Erythroblast (primary cell): ENCODE results near the gene WWP2.
"Not testable (repeated sequence)": the region's sequence is repeated elsewhere in the genome, so short reads cannot be mapped to it uniquely, and the experiment has no call there.

Source experiments
- DNase-seq, 2 experiments: peaks; one replicate each; lab custom pipeline; 2025; lab: John Stamatoyannopoulos, UW
- GATA1 ChIP-seq: IDR thresholded peaks from 2 replicates; pipeline ENCODE4 v1.6.1; 2011; ENCODE audit warnings: low read depth, mild to moderate bottlenecking, control low read depth, low read length, moderate library complexity
- POLR2A ChIP-seq: IDR thresholded peaks from 2 replicates; pipeline ENCODE4 v1.6.1; 2011; ENCODE audit warnings: mild to moderate bottlenecking, low read length

WWP2 gene

DNA sequence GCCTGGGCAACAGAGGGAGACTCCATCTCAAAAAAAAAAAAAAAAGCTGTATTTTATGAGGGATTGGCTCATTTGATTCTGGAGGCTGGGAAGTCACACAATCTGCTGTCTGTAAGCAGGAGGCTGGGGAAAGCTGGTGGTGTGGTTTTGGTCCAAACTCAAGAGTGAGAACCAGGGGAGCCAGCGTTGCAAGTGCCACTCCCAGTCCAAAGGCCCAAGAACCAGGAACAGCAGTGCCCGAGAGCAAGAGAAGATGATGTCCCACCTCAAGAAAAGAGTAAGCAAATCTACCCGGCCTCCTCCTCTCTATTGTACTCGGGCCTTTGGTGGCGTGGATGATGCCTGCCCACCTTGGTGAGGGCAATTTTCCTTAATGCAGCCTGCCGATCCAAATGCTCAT, 30.0 kb upstream of the WWP2 start:
- TF ChIP-seq GATA1 = no peak
- no peak for TF ChIP-seq POLR2A
- DNase-seq = no peak

DNA sequence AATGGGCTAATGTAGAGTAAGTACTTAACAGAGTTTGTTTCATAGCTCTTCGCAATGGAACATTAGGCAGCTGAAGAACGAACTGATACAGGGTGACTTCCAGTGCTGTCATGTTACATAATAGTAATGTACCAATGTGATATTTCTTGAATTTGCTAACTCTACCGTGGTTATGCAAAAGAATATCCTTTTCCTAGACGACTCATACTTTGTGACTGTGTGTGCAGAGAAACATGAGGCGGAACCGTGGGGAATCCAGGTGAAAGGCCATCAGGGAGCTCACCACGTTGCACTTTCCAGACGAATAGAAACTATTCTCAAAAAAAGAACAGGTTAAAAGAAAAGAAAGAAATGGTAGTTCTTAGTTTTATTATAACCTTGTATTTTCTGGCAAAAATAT, 20.6 kb upstream of the WWP2 start:
- DNase-seq = no peak
- TF ChIP-seq GATA1 (no peak), POLR2A (no peak)

DNA sequence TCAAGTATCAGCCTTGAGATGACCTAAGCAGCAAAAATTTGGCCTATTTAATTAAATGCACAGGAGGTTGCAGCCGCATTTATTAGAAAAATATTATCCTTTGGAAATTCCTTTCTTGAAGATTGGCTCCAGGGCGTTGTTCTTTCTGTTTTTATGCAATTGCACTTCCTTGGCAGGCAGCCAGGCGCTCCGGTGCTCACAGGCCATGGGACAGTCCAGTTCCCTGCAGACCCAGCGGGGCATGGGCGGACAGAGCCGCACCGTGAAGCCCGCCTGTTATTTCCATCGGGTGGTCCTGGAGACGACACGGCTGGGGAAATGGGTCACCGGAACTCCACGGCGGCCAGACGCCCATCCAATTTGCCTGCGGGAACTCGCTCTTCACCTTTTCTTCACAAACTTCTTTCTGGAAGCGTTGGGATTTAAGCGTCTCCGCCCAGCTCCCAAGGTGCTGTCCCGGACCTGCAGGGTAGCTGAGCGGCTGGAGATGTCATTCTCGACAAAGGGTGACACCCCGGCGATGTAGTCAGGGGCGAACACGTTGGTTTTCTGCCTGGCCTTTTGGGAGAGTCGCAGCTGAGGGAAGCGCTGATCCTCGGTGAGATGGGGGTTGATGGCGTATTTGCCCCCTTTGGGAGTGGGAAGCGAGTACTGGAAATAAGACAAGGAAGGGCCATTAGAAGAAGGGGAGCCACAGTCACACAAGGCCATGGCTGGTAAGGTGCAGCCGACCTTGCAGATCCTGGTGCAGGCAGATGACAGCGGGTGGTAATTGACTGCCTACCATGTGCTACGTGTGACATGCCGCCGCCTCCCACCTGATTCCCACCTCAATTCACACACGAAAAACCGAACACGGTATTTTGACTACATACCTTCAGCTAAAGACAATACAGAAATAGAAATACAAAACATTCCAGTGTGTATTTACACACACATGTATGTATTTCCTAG, 19.9 kb upstream of the WWP2 start:
- TF ChIP-seq POLR2A (no peak), GATA1 (no peak)
- DNase-seq = no peak

DNA sequence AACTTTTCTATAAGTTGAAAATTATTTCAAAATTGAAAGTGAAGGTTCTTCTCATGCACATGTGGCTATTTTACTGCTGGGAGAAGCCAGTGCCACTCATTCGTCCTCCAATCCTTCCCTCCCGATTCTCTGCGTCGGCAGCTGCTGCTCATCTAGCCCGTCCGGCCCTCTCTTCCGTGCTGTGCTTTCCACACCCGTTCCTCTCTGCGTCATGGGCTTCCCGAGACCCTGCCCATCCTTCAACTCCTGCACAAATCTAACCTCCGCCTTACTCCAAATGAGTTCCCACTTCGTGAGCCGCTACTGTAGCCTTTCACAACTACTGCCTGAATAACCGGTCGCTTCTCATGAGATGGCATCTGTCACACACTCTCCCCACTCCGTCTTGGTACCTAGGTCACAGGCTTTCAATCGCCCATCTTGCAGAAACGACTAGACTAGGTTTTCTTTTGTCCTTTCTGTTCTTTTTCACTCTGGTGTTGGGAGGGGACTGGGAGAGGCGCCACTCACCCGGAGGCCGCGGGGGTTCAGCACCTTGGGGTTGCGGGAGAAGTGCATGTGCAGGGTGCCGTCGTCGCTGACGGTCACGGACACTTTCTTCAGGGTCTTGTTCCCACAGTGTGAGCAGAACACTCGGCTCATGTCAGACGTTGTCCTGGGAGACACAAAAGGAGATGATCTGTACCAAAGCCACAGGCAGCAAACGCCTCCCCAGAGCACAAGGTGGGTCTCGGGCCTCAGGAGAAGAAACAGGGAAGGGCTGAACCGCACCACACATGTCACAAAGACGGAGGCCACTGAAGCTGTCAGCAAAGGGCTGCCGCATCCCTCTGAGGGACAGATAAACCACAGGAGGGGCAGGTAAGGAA, 17.5 kb upstream of the WWP2 start:
- no peak for DNase-seq
- no peak for TF ChIP-seq POLR2A

DNA sequence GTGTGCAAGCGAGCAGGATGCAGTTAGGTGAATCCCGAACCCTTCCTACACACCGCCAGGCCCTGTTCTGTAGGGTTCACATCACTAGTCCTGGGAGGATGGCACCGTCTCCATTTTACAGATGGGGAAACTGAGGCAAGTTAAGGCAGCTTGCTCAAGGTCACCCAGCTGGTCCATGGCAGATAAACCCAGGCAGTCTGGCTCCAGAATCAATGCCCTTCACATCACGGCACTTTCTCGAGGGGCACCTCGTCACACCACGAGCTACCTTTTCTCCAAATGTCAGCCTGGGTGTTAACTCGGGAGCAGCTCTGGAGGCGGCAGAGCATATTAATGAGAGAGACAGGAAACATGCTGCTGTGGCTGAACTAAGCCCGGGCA, 16.9 kb upstream of the WWP2 start:
- DNase-seq = no peak
- TF ChIP-seq POLR2A (no peak), GATA1 (no peak)

DNA sequence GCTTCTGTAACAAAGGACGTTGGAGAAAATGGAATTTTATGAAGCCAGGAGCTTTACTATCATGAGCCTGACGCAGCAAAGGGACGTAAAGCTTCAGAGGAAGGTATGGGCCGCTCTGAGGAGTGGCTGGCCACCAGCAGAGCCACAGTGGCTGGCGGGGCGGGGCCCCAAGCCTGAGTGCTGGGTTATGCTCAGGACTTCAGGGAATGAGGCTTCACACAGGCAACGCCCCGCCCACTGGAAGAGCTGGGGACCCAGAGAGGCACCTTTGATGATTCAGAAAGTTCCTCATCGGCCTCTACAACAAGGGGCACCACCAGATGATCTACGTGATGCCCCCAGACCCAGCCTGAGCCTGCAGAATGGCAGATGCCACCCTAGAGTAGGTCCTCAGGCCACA, 16.2 kb upstream of the WWP2 start:
- TF ChIP-seq POLR2A (no peak), GATA1 (no peak)
- no peak for DNase-seq

DNA sequence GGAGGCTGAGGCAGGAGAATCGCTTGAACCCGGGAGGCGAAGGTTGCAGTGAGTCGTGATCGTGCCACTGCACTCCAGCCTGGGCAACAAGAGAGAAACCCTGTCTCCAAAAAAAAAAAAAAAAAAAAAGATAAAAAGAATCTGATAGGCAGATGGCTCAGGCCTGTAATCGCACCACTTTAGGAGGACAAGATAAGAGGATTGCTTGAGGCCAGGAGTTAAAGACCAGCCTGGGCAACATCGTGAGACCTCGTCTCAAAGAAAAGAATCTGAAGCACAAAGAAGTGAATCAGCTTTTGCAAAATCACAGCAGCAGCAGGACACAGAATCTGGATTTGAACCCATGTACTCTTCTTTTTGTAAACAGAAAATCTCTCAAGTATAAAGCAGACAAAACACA, 15.0 kb upstream of the WWP2 start:
- no peak for TF ChIP-seq GATA1
- TF ChIP-seq POLR2A = no peak

DNA sequence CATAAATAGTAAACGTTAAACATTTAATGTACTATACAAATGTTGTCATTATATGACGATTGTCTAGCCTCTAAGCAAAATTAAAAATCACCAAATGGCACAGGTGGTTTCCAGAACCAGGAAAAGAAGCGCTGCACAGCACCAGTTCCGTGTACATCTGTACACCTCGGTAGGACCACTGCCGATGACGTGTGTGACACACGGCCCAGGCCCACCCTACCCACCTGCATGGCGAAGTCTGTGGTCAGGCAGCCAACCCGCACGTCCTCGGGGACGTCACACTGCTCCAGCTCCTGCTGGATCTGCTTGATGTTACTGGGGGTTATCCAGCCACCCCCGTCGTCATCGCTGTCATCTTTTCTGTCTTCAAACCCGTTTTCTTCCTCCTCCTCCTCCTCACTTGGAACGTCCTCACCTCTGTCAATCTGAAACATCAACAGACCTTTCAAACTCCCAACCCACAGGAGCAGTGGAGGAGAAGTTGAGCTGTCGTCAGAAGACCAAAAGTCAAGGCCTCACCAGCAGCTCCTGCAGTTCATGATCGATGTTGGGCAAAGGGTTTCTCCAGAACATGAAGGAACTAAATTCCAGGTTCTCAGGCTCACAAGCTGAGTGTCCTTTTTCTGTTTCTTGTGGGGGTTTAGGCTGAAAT, 13.3 kb upstream of the WWP2 start:
- no peak for TF ChIP-seq GATA1
- TF ChIP-seq POLR2A = no peak
- no peak for DNase-seq

More for the DNA sequence above, 15.0 kb upstream of the WWP2 start:
- peak in 1 of 2 experiments; percentile 51 for DNase-seq

DNA sequence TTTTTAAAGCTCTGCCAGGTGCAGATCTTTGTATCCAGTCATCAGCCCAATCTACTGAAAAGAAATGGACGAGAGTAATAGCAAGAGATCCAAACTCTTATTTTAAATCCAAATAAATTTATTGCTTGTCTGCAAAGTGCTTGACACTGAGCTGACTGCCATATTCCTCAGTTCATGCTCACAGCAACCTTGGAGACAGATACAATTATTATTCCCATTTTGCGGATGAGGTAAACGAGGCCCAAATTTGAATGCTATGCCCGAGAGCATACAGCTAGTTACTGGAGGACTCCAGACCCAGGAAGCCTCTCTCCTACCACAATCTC, 8.0 kb upstream of the WWP2 start:
- no peak for DNase-seq
- TF ChIP-seq GATA1 = no peak
- no peak for TF ChIP-seq POLR2A

DNA sequence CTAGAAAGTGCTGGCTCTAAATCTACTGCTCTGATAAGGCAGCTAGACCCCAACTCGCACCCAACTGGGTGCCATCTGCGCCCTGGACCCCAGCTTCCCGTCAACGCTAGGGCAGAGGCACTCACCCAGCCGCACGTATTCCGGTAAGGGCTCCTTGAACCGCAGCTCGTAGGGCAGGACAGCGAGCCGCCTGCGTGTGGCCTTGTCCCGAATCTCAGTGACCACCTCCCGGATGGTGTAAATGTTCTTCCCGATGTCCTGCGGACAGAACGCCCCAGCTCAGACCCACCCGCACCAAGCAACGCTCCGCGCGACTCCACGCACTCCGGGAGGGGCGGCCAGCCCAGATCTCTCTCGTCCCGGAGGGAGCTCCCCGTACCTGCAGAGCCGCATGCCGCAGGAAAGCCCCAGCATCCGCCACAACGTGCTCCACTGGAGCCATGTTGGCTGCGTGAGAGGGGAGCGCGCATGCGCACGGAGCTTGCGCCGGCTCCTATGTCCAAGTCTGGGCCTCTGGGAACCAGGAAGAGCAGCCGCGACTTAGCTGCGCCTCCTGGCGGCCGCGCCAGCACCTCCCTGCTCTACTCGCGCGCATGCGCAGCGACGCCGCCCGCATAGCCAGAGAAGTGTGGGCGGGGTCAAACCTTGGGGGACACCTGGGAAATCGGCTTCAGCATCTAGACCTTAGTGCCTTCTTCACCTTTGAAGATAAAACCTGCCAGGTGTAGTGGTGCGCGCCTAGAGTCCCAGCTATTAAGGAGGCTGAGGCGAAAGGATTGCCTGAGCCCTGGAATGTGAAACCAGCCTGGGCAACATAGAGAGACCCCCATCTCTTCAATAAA, 7.4 kb upstream of the WWP2 start, which contains the start of gene NOB1:
Gene NOB1, minus strand, starts transcription at position 458 of the 842 bp plus-strand sequence. Its CDS starts 16 bp downstream, at position 442.
- TF ChIP-seq POLR2A (peak; percentile 91), GATA1 (no peak)
- peak; percentile 98 to 99 for DNase-seq

DNA sequence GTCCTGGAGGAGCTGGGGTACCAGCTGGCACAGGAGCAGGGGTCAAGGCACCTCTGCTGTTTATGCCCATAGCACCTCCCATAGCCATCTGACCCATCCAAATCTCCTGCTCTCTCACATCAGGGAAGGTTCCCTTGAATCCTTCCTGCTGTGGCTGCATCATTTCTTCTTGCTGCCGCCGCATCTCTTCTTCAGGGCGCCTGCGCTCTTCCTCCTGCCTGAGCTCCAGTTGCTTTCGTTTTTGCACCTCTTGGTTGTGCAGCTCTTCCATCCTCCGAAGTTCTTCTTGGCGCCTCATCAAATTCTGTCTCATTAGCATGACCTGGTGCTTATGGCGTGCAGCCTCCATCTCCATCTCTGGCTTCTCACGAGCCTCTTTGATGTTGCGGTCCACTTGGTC, 5.4 kb upstream of the WWP2 start:
- no peak for DNase-seq
- TF ChIP-seq GATA1 = no peak
- TF ChIP-seq POLR2A = no peak

DNA sequence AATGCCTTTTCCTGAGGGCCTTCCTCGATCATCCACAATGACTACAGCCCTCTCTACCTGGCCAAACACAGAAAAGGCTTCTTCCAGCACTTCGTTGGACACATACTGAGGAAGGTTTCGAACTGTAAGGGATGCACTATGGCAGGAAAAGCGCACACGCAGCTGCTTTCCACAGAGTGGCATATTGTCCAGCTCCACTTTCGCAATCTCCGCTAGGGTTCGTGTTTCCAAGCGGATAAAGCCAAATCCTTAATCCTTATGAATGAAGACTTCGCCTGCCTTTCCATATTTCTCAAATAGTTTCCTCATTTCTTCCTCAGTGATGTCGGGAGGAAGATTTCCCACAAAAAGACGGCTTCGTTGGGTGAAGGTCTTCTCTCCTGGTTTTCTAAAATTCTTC, 4.8 kb upstream of the WWP2 start:
- DNase-seq = not testable (repeated sequence)
